GM06990 (cell line): ENCODE measurements around the gene DLK2.
"Not testable (repeated sequence)": the region's sequence is repeated elsewhere in the genome, so short reads cannot be mapped to it uniquely, and the experiment has no call there.

Experiments used
- DNase-seq: peaks from one replicate; pipeline ENCODE4 v3.0.0-alpha.2; 2011; ENCODE audit not compliant: insufficient read length; ENCODE audit errors: extremely low read depth
- H3K27me3 ChIP-seq: replicated peaks from 2 replicates; pipeline ENCODE4 v1.6.0; 2011; ENCODE audit warnings: low read length; ENCODE audit not compliant: control insufficient read depth, insufficient read depth
- H3K36me3 ChIP-seq: 2 replicates; pipeline ENCODE4 v1.5.1; 2011; ENCODE audit warnings: low read length; ENCODE audit not compliant: control insufficient read depth, insufficient read depth
- H3K4me3 ChIP-seq: replicated peaks from 2 replicates; pipeline ENCODE4 v1.5.1; 2011; ENCODE audit warnings: low read depth, mild to moderate bottlenecking, control low read depth, low read length
- CTCF ChIP-seq: IDR thresholded peaks from 2 replicates; pipeline ENCODE4 v1.5.1; 2011; ENCODE audit warnings: low read length, control low read depth, mild to moderate bottlenecking, inconsistent platforms; ENCODE audit not compliant: insufficient read depth, poor library complexity, severe bottlenecking

DLK2 gene

DNA sequence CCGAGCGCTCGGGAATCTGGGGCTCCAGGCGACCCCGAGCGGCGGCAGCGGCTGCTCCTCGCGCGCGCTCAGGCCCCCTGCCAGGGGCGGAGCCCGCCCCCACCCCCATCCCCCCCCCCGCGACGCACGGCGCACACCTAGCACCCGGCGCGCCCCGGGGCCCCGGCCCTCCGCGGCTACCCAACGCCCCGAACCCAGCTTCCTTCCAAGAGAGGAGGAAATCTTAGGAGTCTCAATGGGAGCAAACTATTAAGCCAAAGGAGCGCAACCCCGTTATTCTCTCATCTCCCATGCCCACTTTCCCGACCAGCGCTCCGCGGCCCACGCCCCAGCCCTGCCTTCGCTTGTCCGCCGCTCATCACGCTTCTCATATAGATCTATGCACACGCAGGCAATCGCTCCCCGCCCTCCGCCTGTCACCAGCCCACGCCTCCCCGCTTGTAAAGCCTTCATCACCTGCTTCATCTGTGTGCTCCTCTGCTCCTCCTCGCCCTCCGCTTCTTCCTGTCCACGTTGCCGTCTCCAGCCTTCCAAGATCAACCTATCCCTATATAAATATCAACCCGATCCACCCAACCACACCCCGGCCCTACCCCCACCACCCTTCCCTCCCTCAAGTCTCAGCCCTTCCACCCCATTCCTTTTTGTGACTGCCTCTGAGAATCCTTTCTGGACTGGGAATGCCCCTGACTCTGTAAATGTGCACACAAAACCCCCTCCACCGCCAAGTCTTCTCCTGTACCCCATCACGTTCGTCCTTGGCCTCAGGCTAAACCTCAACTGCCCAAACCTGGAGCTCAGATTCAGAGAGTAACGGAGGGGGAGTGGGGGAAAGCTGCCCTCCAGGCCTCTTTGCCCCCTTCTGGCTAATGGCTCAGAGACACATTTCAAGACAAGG is at the start of gene DLK2:
TSS of gene DLK2 (minus strand) at position 18 of the 898 bp plus-strand sequence. CDS start 723 bp downstream, outside the sequence.
- Histone ChIP-seq H3K4me3 (peak within 1 kb of the TSS; percentile 61), H3K27me3 (no peaks in the 10 kb centered on the region), H3K36me3 (peaks cover 7% of the 10 kb centered on the region)
- no peak for TF ChIP-seq CTCF
- DNase-seq: peak; percentile 64

GRCh38 chr6:43503443-43503842 is 48.1 kb upstream of the DLK2 start:
- no peak for DNase-seq
- Histone ChIP-seq H3K4me3 (no peak overlapping the region), H3K27me3 (no peaks in the 10 kb centered on the region; the same call in 1 of the 2 replicates), H3K36me3 (peaks cover 37% of the 10 kb centered on the region)
- no peak for TF ChIP-seq CTCF

- no peak overlapping the region for H3K4me3 ChIP-seq
- H3K36me3 ChIP-seq: peaks cover 37% of the 10 kb centered on the region
- no peak for DNase-seq
- no peak for TF ChIP-seq CTCF
- no peaks in the 10 kb centered on the region for H3K27me3 ChIP-seq
Measured at GRCh38 chr6:43502666-43503065, 47.3 kb upstream of the DLK2 start.

GRCh38 chr6:43500921-43501320 is 45.6 kb upstream of the DLK2 start:
- Histone ChIP-seq H3K27me3 (no peaks in the 10 kb centered on the region), H3K4me3 (no peak overlapping the region), H3K36me3 (peaks cover 37% of the 10 kb centered on the region)
- no peak for TF ChIP-seq CTCF
- DNase-seq: no peak

GRCh38 chr6:43499028-43499815 is 43.9 kb upstream of the DLK2 start:
- Histone ChIP-seq H3K36me3 (peaks cover 32% of the 10 kb centered on the region), H3K27me3 (no peaks in the 10 kb centered on the region), H3K4me3 (no peak overlapping the region)
- no peak for DNase-seq
- TF ChIP-seq CTCF: no peak

DNA sequence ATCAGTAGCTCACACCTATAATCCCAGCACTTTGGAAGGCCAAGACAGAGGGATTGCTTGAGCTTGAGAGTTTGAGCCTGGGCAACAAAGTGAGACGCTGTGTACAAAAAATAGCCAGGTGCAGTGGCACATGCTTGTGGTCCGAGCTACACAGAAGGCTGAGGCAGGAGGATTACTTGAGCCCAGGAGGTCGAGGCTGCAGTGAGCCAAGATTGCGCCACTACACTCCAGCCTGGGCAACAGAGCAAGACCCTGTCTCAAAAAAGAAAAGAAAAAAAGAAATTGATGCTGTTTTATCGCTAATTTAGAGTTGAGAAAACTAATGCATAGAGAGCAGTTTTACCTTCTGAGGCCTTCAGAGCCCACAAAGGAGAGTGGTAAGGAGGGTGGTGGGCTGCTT is 42.9 kb upstream of the DLK2 start:
- DNase-seq, H3K4me3 ChIP-seq, H3K27me3 ChIP-seq: not testable (repeated sequence)
- peaks cover 28% of the 10 kb centered on the region for H3K36me3 ChIP-seq
